OCI-LY7 (cell line): ENCODE results near the gene POU4F3.

Experiments
- CTCF ChIP-seq: fragments of 200-600 bp; sonication (generic); conservative IDR thresholded peaks from 2 replicates; pipeline ENCODE4 v1.5.1; 2014; ENCODE audit warnings: mild to moderate bottlenecking, antibody characterized with exemption, low read length, moderate library complexity, mixed read lengths
- EZH2phosphoT487 ChIP-seq: fragments of 200-600 bp; sonication (generic); IDR thresholded peaks from 2 replicates; pipeline ENCODE4 v1.6.1; 2018; ENCODE audit warnings: low read depth, borderline replicate concordance, mild to moderate bottlenecking, mixed run types, antibody characterized with exemption, low read length, moderate library complexity, mixed read lengths

GRCh38 chr5:146296245-146296644, 42.4 kb upstream of the POU4F3 start:
- no peak for TF ChIP-seq CTCF
- no peak for TF ChIP-seq EZH2phosphoT487
